ENCODE measurements around the gene RAPGEF6.

DNA sequence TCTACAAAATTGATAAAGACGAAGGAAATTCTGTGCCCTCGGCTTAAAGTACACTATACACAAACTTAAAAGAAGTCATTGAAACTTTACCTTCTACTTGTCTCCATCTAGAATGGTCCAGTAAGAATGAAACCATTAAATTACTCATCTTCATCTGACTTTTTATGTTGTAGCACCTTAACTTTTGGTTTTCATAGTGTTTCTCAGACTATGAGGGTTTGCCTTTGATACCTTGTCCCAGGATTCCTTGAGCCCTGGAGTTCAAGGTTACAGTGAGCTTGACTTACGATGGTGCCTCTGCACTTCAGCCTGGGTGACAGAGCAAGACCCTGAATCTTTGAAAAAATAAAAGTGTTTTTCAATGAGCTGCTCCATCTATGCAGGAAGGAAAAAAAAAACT, 239.0 kb downstream of the RAPGEF6 start:
- TF ChIP-seq EZH2phosphoT487 (IDR thresholded peaks at IDR 0.05; ENCODE audit: insufficient read depth, low read depth) (no peak), EZH2 (IDR thresholded peaks at IDR 0.05; ENCODE audit: insufficient read depth, poor library complexity, severe bottlenecking) (no peak)

Measured in GM23248 (cell line).